Gastroesophageal sphincter (tissue), 3 donors: ENCODE measurements around the gene ALK.

ENCODE experiments used
- CTCF ChIP-seq, 4 experiments: fragments of 200-600 bp in 2 of 4; fragments of 450-650 bp in 2 of 4; sonication (generic) in 1 of 4; IDR thresholded peaks; one replicate each; pipeline ENCODE4 v1.5.1; 2017 to 2019; ENCODE audit warnings: antibody characterized with exemption in 4 of 4, mild to moderate bottlenecking in 2 of 4, moderate library complexity in 2 of 4
- EP300 ChIP-seq: sonication (generic); formaldehyde crosslinking; IDR thresholded peaks from one replicate; pipeline ENCODE4 v1.6.1; 2017; ENCODE audit warnings: antibody characterized with exemption, mild to moderate bottlenecking
- POLR2AphosphoS5 ChIP-seq: sonication (generic); formaldehyde crosslinking; IDR thresholded peaks from one replicate; pipeline ENCODE4 v1.6.1; 2017; ENCODE audit warnings: antibody characterized with exemption

DNA sequence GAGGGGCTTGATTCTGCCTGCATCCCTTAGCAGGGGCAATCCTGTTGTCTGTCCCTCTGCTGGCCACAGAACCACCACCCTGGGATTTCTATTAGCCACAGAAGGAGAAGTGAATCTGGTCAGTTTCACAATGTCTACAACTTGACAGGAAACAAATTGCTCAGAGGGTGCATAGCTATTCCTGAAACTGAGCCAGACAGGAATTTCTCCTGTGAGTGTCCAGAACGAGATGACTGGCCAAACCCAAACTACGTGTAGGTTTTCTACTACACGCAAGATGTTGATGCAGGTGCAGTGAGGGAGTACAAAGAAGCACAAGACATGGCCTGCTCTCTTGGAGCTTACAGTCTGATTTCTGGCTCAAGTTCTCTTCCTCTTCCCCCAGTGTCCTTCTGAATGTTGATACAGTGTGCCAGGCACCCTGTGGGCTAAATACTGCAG lies 604.3 kb downstream of the ALK start:
- TF ChIP-seq CTCF (IDR thresholded peaks at IDR 0.05) (peak in 1 of 4 experiments; percentile 35), EP300 (no peak), POLR2AphosphoS5 (peak; percentile 52)
